PC-3 (cell line): ENCODE measurements around the gene CXorf66. TPM values are rescaled to one million over a fixed set of nuclear protein-coding genes. Genes with fewer than 3 reads are reported as not detected.
"Not testable (repeated sequence)": the region's sequence is repeated elsewhere in the genome, so short reads cannot be mapped to it uniquely, and the experiment has no call there.

Source experiments
- ATAC-seq: fragments of 200-7000 bp; cut with Tn5 transposase; 2 replicates; pipeline ENCODE4 v1.9.1; 2020; ENCODE audit warnings: mild to moderate bottlenecking, moderate library complexity
- BruUV-seq: library from RNA; stranded (reverse); fragments of 400-500 nt; replicated peaks from 2 replicates; lab custom pipeline; 2021; lab: Mats Ljungman, UMichigan
- CTCF ChIA-PET: fragments of 300-600 bp; sonication (Branson Sonifier 250); formaldehyde crosslinking; loops from one replicate; lab custom pipeline; 2022; ENCODE audit warnings: antibody characterized with exemption; lab: Charles Lee
- POLR2A ChIA-PET: fragments of 300-600 bp; sonication (Branson Sonifier 250); formaldehyde crosslinking; loops from one replicate; lab custom pipeline; 2022; ENCODE audit warnings: antibody characterized with exemption; ENCODE audit not compliant: unreplicated experiment; lab: Charles Lee
- DNase-seq: peaks from one replicate; pipeline ENCODE4 v3.0.0-alpha.2; 2015
- H2AFZ ChIP-seq: fragments of 300-600 bp; sonication (generic); 2 replicates; pipeline ENCODE4 v1.6.0; 2016; ENCODE audit warnings: antibody characterized with exemption, low read length
- H3F3A ChIP-seq: fragments of 300-600 bp; sonication (generic); one replicate; pipeline ENCODE4 v1.6.0; 2017; ENCODE audit warnings: antibody characterized with exemption, low read length, control low read depth, mild to moderate bottlenecking; ENCODE audit not compliant: unreplicated experiment
- H3K27ac ChIP-seq: fragments of 300-600 bp; sonication (generic); 2 replicates; pipeline ENCODE4 v1.5.1; 2016; ENCODE audit warnings: mild to moderate bottlenecking, low read length
- H3K27me3 ChIP-seq: fragments of 300-600 bp; sonication (generic); 2 replicates; pipeline ENCODE4 v1.6.1; 2016; ENCODE audit warnings: low read length, mixed read lengths
- H3K36me3 ChIP-seq: fragments of 300-600 bp; sonication (generic); 2 replicates; pipeline ENCODE4 v1.6.1; 2016; ENCODE audit warnings: low read depth, mixed run types, low read length, mixed read lengths
- H3K4me1 ChIP-seq: fragments of 300-600 bp; sonication (generic); 2 replicates; pipeline ENCODE4 v1.5.1; 2016; ENCODE audit warnings: low read length; ENCODE audit not compliant: insufficient read depth
- H3K4me2 ChIP-seq: fragments of 300-600 bp; sonication (generic); 2 replicates; pipeline ENCODE4 v1.6.0; 2016; ENCODE audit warnings: low read length
- H3K4me3 ChIP-seq: fragments of 300-600 bp; sonication (generic); 2 replicates; pipeline ENCODE4 v1.5.1; 2016; ENCODE audit warnings: mild to moderate bottlenecking, low read length, mixed read lengths
- H3K79me2 ChIP-seq: fragments of 300-600 bp; sonication (generic); 2 replicates; pipeline ENCODE4 v1.6.1; 2017; ENCODE audit warnings: low read length, mixed read lengths
- H3K9ac ChIP-seq: fragments of 300-600 bp; sonication (generic); 2 replicates; pipeline ENCODE4 v1.6.0; 2016; ENCODE audit warnings: mild to moderate bottlenecking, low read length
- H3K9me2 ChIP-seq: fragments of 300-600 bp; sonication (generic); replicated peaks from 2 replicates; pipeline ENCODE4 v1.6.1; 2016; ENCODE audit warnings: mixed run types, low read length, mixed read lengths
- H3K9me3 ChIP-seq: fragments of 300-600 bp; sonication (generic); 2 replicates; pipeline ENCODE4 v1.6.1; 2016; ENCODE audit warnings: low read length, mixed read lengths
- H4K20me1 ChIP-seq: fragments of 300-600 bp; sonication (generic); 2 replicates; pipeline ENCODE4 v1.6.1; 2016; ENCODE audit warnings: low read length, mixed read lengths
- CTCF ChIP-seq: fragments of 300-600 bp; sonication (generic); conservative IDR thresholded peaks from 2 replicates; pipeline ENCODE4 v1.5.1; 2017; ENCODE audit warnings: antibody characterized with exemption, low read depth, mild to moderate bottlenecking, low read length
- EZH2 ChIP-seq: fragments of 300-600 bp; sonication (generic); IDR thresholded peaks from one replicate; pipeline ENCODE4 v1.6.1; 2017; ENCODE audit warnings: antibody characterized with exemption, mild to moderate bottlenecking, low read length; ENCODE audit not compliant: unreplicated experiment
- EZH2phosphoT487 ChIP-seq: fragments of 300-600 bp; sonication (generic); IDR thresholded peaks from 2 replicates; pipeline ENCODE4 v1.6.1; 2018; ENCODE audit warnings: mild to moderate bottlenecking, antibody characterized with exemption, low read length, borderline replicate concordance
- intact Hi-C: fragments of 100-400 bp; cut with micrococcal nuclease; formaldehyde crosslinking; loops from 2 replicates; pipeline ENCODE4 v1.9.0; 2023
- total RNA-seq: library from RNA; depleted of rRNA; stranded (reverse); fragments of >200 nt; gene quantifications from 2 replicates; pipeline ENCODE4 v1.2.3, GENCODE V29; 2014

The CXorf66 gene
- total RNA-seq, 1 experiment from 2014 or later, result not detected

- Histone ChIP-seq H3K9me3 (no peaks in the 10 kb centered on the region), H3K4me1 (no peaks in the 10 kb centered on the region), H3K27me3 (no peaks in the 10 kb centered on the region), H3K9me2 (no peaks in the 10 kb centered on the region), H3K27ac (no peak overlapping the region), H3K4me2 (no peak overlapping the region), H3F3A (no peaks in the 10 kb centered on the region), H3K79me2 (no peaks in the 10 kb centered on the region), H4K20me1 (no peaks in the 10 kb centered on the region), H3K36me3 (no peaks in the 10 kb centered on the region), H3K9ac (no peak overlapping the region), H2AFZ (no peak overlapping the region), H3K4me3 (no peak overlapping the region)
- peak; percentile 35 for DNase-seq
- POLR2A ChIA-PET, result no interaction called here
- ATAC-seq, result no peak
- BruUV-seq, result no TSS peak
- no peak for TF ChIP-seq EZH2phosphoT487
- TF ChIP-seq EZH2, result no peak
- peak; percentile 47 for TF ChIP-seq CTCF
- CTCF ChIA-PET, result no interaction called here
- intact Hi-C loops, result no loop called here
Observed at GRCh38 chrX:139967300-139967699, 2.0 kb upstream of the CXorf66 start.

GRCh38 chrX:139966159-139966558, 838 bp upstream of the CXorf66 start:
- CTCF ChIA-PET, result interaction anchor here (0.7 kb wide), 1 partner anchor 151 kb away, joined by 9 read pairs; no protein-coding TSS in a partner anchor
- peak; percentile 45; the same call in 1 of the 2 replicates for TF ChIP-seq CTCF
- H3K27me3 ChIP-seq, POLR2A ChIA-PET, H3K36me3 ChIP-seq, DNase-seq, H3K27ac ChIP-seq, H3K4me2 ChIP-seq, H3K79me2 ChIP-seq, H3K4me3 ChIP-seq, BruUV-seq, H3K9ac ChIP-seq, H2AFZ ChIP-seq, H3F3A ChIP-seq, H3K4me1 ChIP-seq, intact Hi-C loops, ATAC-seq, H4K20me1 ChIP-seq, H3K9me3 ChIP-seq, H3K9me2 ChIP-seq: not testable (repeated sequence)

DNA sequence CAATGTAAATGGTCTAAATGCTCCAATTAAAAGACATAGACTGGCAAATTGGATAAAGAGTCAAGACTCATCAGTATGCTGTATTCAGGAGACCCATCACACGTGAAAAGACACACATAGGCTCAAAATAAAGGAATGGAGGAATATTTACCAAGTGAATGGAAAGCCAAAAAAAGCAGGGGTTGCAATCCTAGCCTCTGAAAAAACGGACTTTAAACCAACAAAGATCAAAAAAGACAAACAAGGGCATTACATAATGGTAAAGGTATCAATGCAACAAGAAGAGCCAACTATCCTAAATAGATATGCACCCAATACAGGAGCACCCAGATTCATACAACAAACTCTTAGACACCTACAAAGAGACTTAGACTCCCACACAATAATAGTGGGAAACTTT, 4.2 kb downstream of the CXorf66 start:
- H3K9me3 ChIP-seq, DNase-seq, H3K27ac ChIP-seq, H4K20me1 ChIP-seq, BruUV-seq, H2AFZ ChIP-seq, H3K4me1 ChIP-seq, H3K4me2 ChIP-seq, H3K9me2 ChIP-seq, H3F3A ChIP-seq, H3K9ac ChIP-seq, CTCF ChIA-PET, intact Hi-C loops, H3K4me3 ChIP-seq, H3K79me2 ChIP-seq, H3K36me3 ChIP-seq, ATAC-seq, POLR2A ChIA-PET, H3K27me3 ChIP-seq: not testable (repeated sequence)
